C4-2B (cell line): ENCODE data around the gene MYH15.

Source experiments
- ZFX ChIP-seq: fragments of 450-650 bp; IDR thresholded peaks from 2 replicates; pipeline ENCODE4 v1.6.1; 2017
- TF ChIP-seq, protein P1 (sequence below): fragments of 450-650 bp; conservative IDR thresholded peaks from 2 replicates; pipeline ENCODE4 v1.5.1; 2017; ENCODE audit warnings: mild to moderate bottlenecking

DNA sequence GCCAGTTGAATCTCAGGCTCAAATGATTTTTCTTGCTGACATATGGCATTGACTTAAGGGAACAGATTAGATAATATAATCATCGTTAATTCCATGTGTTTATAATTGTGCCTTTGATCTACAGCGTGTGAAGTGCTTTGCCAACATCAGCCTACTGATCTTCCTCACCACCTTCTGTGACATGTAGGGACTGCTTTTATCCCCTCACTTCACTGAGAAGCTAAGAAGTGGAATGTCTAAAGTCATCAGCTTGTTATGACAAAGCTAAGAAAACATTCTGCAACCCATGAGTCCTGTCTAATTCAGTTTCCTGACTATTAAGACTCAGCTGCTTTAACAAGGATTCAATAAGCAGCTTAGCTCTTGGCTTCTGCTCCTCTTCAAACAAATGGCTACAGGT, 106.0 kb downstream of the MYH15 start:
- TF ChIP-seq, protein P1, sequence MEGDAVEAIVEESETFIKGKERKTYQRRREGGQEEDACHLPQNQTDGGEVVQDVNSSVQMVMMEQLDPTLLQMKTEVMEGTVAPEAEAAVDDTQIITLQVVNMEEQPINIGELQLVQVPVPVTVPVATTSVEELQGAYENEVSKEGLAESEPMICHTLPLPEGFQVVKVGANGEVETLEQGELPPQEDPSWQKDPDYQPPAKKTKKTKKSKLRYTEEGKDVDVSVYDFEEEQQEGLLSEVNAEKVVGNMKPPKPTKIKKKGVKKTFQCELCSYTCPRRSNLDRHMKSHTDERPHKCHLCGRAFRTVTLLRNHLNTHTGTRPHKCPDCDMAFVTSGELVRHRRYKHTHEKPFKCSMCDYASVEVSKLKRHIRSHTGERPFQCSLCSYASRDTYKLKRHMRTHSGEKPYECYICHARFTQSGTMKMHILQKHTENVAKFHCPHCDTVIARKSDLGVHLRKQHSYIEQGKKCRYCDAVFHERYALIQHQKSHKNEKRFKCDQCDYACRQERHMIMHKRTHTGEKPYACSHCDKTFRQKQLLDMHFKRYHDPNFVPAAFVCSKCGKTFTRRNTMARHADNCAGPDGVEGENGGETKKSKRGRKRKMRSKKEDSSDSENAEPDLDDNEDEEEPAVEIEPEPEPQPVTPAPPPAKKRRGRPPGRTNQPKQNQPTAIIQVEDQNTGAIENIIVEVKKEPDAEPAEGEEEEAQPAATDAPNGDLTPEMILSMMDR, result no peak
- TF ChIP-seq ZFX, result no peak
